ENCODE results near the gene CHTF18. TPM values are rescaled to one million over a fixed set of nuclear protein-coding genes. Genes with fewer than 3 reads are reported as not detected.

The CHTF18 gene
- total RNA-seq, 1 experiment from 2014 or later: 30.9 TPM

DNA sequence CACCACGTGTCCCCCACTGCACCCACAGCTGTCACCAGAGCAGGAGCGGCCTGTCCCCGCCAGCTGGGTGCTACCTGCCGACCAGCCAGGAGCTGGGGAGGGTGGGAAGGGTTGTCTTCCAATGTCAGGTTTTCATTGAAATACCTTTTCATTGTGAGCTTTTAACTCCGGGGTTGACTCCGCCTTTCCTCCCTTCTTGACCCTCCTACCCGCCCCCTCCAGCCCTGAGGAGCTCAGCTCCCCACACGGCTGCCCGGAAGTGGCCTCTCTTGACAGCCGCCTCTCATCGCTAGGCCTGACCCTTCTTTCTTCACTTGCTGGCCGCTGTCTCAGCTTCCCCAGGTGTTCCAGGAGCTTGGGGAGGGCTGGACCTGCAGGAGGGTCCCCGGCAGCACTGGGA lies 33.3 kb downstream of the CHTF18 start:
- H3K36me3 Mint-ChIP-seq (ENCODE audit: insufficient read depth, unreplicated experiment): no peaks in the 10 kb centered on the region
- CTCF ChIA-PET: interaction anchor here (0.6 kb wide), 1 partner anchor 84 kb away, joined by 3 read pairs; no protein-coding TSS in a partner anchor
- no peak for DNase-seq (ENCODE audit: unreplicated experiment)
- intact Hi-C loops (cut with micrococcal nuclease): no loop called here
- H3K27me3 Mint-ChIP-seq (ENCODE audit: insufficient read depth, unreplicated experiment): peaks cover 15% of the 10 kb centered on the region
- POLR2A ChIA-PET: no interaction called here
- BruUV-seq (replicated peaks): no TSS peak
- H3K4me3 Mint-ChIP-seq (ENCODE audit: unreplicated experiment): no peak overlapping the region
- H3K4me1 Mint-ChIP-seq (ENCODE audit: insufficient read depth, unreplicated experiment): no peaks in the 10 kb centered on the region
- TF ChIP-seq, protein P1, sequence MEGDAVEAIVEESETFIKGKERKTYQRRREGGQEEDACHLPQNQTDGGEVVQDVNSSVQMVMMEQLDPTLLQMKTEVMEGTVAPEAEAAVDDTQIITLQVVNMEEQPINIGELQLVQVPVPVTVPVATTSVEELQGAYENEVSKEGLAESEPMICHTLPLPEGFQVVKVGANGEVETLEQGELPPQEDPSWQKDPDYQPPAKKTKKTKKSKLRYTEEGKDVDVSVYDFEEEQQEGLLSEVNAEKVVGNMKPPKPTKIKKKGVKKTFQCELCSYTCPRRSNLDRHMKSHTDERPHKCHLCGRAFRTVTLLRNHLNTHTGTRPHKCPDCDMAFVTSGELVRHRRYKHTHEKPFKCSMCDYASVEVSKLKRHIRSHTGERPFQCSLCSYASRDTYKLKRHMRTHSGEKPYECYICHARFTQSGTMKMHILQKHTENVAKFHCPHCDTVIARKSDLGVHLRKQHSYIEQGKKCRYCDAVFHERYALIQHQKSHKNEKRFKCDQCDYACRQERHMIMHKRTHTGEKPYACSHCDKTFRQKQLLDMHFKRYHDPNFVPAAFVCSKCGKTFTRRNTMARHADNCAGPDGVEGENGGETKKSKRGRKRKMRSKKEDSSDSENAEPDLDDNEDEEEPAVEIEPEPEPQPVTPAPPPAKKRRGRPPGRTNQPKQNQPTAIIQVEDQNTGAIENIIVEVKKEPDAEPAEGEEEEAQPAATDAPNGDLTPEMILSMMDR (IDR thresholded peaks at IDR 0.05; ENCODE audit: unreplicated experiment): no peak
- no peaks in the 10 kb centered on the region for H3K9me3 Mint-ChIP-seq (ENCODE audit: unreplicated experiment)
- no peak overlapping the region for H3K27ac Mint-ChIP-seq (ENCODE audit: low read depth, unreplicated experiment)

DNA sequence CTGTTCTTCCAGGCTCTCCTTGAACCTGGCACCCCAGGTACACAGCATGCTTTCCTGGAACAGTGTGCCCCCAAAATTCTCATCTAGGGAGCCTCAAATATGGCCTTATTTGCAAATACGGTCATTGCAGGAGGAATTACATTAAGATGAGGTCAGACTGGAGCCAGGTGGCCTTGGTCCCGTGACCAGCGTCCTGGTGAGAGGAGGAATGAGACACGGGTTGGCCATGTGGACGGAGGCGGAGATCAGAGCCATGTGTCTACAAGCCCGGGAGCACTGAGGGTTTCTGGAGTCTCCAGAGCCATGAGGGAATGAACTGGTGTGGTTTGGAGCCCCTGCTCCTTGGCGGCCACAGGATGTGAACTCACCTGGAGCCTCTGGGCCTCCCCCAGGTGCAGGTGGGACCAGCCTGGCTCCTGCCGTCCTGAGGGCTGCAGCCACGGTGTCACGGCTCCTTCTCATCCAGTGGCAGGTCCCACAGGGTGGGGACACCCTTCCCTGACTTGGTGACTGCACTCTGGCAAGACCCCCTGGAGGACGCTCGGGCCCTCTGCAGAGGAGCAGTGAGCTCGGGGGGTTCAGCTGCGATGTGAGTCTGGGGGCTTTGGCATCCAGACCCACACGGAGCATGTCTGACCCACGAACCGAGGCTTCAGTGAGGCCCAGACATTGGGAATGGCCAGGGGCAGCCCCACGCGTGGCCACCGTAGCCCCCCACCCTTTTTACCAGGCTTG lies 33.9 kb downstream of the CHTF18 start:
- no peak overlapping the region for H3K4me3 Mint-ChIP-seq (ENCODE audit: unreplicated experiment)
- TF ChIP-seq, protein P1 (IDR thresholded peaks at IDR 0.05; ENCODE audit: unreplicated experiment): no peak
- no TSS peak for BruUV-seq (replicated peaks)
- no peak for DNase-seq (ENCODE audit: unreplicated experiment)
- H3K36me3 Mint-ChIP-seq (ENCODE audit: insufficient read depth, unreplicated experiment): no peaks in the 10 kb centered on the region
- CTCF ChIA-PET: interaction anchor here (0.6 kb wide), 2 partner anchors 84 to 1246 kb away, joined by 3 read pairs; no protein-coding TSS in a partner anchor
- intact Hi-C loops (cut with micrococcal nuclease): no loop called here
- H3K27me3 Mint-ChIP-seq (ENCODE audit: insufficient read depth, unreplicated experiment): peaks cover 15% of the 10 kb centered on the region
- POLR2A ChIA-PET: no interaction called here
- no peaks in the 10 kb centered on the region for H3K4me1 Mint-ChIP-seq (ENCODE audit: insufficient read depth, unreplicated experiment)
- no peak overlapping the region for H3K27ac Mint-ChIP-seq (ENCODE audit: low read depth, unreplicated experiment)
- H3K9me3 Mint-ChIP-seq (ENCODE audit: unreplicated experiment): no peaks in the 10 kb centered on the region

DNA sequence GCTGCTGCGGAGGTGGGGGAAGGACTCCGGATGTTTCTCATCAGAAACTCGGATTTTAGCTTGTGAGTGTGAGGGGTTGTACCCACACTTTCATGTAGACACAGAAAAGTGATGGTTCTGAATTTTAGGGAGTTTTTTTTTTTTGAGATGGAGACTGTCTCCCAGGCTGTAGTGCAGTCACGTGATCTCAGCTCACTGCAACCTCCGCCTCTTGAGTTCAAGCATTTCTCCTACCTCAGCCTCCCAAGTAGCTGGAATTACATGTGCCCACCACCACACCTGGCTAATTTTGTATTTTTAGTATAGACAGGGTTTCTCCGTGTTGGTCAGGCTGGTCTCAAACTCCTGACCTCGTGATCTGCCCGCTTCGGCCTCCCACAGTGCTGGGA lies 34.5 kb downstream of the CHTF18 start:
- POLR2A ChIA-PET: interaction anchor here (0.7 kb wide), 1 partner anchor 506 kb away, joined by 3 read pairs; no protein-coding TSS in a partner anchor
- intact Hi-C loops (cut with micrococcal nuclease): no loop called here
- TF ChIP-seq, protein P1 (IDR thresholded peaks at IDR 0.05; ENCODE audit: unreplicated experiment): no peak
- no TSS peak for BruUV-seq (replicated peaks)
- no peaks in the 10 kb centered on the region for H3K36me3 Mint-ChIP-seq (ENCODE audit: insufficient read depth, unreplicated experiment)
- no peak for DNase-seq (ENCODE audit: unreplicated experiment)
- H3K27me3 Mint-ChIP-seq (ENCODE audit: insufficient read depth, unreplicated experiment): peaks cover 15% of the 10 kb centered on the region
- no peak overlapping the region for H3K4me3 Mint-ChIP-seq (ENCODE audit: unreplicated experiment)
- H3K27ac Mint-ChIP-seq (ENCODE audit: low read depth, unreplicated experiment): no peak overlapping the region
- no peaks in the 10 kb centered on the region for H3K4me1 Mint-ChIP-seq (ENCODE audit: insufficient read depth, unreplicated experiment)
- CTCF ChIA-PET: interaction anchor here (0.6 kb wide), 1 partner anchor 1246 kb away, joined by 3 read pairs; no protein-coding TSS in a partner anchor
- H3K9me3 Mint-ChIP-seq (ENCODE audit: unreplicated experiment): no peaks in the 10 kb centered on the region

DNA sequence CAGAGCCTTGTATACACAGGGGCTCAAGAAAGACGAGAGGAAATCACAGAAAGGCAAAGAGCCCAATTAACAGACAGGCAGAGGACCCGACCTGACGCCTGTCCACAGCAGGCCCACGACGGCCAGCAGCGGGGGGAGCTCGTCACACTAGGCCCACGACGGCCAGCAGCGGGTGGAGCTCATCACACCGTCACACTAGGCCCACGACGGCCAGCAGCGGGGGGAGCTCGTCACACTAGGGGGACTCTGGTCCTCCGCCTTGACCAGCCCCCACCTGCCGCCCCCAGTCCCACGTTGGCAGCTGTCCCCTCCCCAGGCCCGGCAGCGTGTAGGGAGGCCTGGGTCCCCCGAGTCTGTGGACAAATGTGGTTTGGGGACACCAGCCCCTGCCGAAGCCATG lies 35.8 kb downstream of the CHTF18 start:
- ChIA-PET POLR2A (no interaction called here), CTCF (no interaction called here)
- Mint-ChIP-seq H3K36me3 (ENCODE audit: insufficient read depth, unreplicated experiment) (no peaks in the 10 kb centered on the region), H3K9me3 (ENCODE audit: unreplicated experiment) (no peaks in the 10 kb centered on the region), H3K27ac (ENCODE audit: low read depth, unreplicated experiment) (no peak overlapping the region), H3K27me3 (ENCODE audit: insufficient read depth, unreplicated experiment) (peaks cover 15% of the 10 kb centered on the region), H3K4me1 (ENCODE audit: insufficient read depth, unreplicated experiment) (no peaks in the 10 kb centered on the region), H3K4me3 (ENCODE audit: unreplicated experiment) (no peak overlapping the region)
- TF ChIP-seq, protein P1 (IDR thresholded peaks at IDR 0.05; ENCODE audit: unreplicated experiment): no peak
- no TSS peak for BruUV-seq (replicated peaks)
- intact Hi-C loops (cut with micrococcal nuclease): no loop called here
- no peak for DNase-seq (ENCODE audit: unreplicated experiment)
